SK-N-SH treated with all-trans-retinoic acid at 6 μM for 48 hours (cell line): ENCODE results near the gene PPFIA3.

Experiments used
- ATAC-seq: fragments of 200-7000 bp; cut with Tn5 transposase; 3 replicates; pipeline ENCODE4 v1.9.1; 2020; ENCODE audit warnings: mild to moderate bottlenecking, moderate library complexity
- BACH2 ChIP-seq: fragments of 250-450 bp; sonication (Bioruptor Pico); IDR thresholded peaks from 2 replicates; pipeline ENCODE4 v1.9.0; 2021; ENCODE audit warnings: mild to moderate bottlenecking, borderline replicate concordance
- CSDC2 ChIP-seq: fragments of 250-450 bp; sonication (Bioruptor Pico); IDR thresholded peaks from 2 replicates; pipeline ENCODE4 v1.5.0; 2020; ENCODE audit warnings: mild to moderate bottlenecking, moderate library complexity
- ESRRG ChIP-seq: fragments of 250-450 bp; sonication (Bioruptor Pico); IDR thresholded peaks from 2 replicates; pipeline ENCODE4 v1.6.1; 2021; ENCODE audit warnings: mild to moderate bottlenecking
- GLIS3 ChIP-seq: fragments of 250-450 bp; sonication (Bioruptor Pico); IDR thresholded peaks from 2 replicates; pipeline ENCODE4 v1.5.0; 2020; ENCODE audit warnings: mild to moderate bottlenecking, moderate library complexity
- ISL1 ChIP-seq: fragments of 250-450 bp; sonication (Bioruptor Pico); IDR thresholded peaks from 2 replicates; pipeline ENCODE4 v2.1.2; 2022; ENCODE audit warnings: mild to moderate bottlenecking, moderate library complexity
- OSR1 ChIP-seq: fragments of 250-450 bp; sonication (Bioruptor Pico); IDR thresholded peaks from 2 replicates; pipeline ENCODE4 v1.8.0; 2022; ENCODE audit warnings: moderate library complexity, mild to moderate bottlenecking, inconsistent platforms
- PATZ1 ChIP-seq: fragments of 250-450 bp; sonication (Bioruptor Pico); IDR thresholded peaks from 2 replicates; pipeline ENCODE4 v1.8.0; 2020; ENCODE audit warnings: mild to moderate bottlenecking, moderate library complexity, borderline replicate concordance
- PPARA ChIP-seq: fragments of 250-450 bp; sonication (Bioruptor Pico); IDR thresholded peaks from 2 replicates; pipeline ENCODE4 v1.5.0; 2020; ENCODE audit warnings: mild to moderate bottlenecking, borderline replicate concordance
- SNAI2 ChIP-seq: fragments of 250-450 bp; sonication (Bioruptor Pico); IDR thresholded peaks from 2 replicates; pipeline ENCODE4 v1.5.0; 2020; ENCODE audit warnings: mild to moderate bottlenecking, moderate library complexity
- TOX ChIP-seq: fragments of 250-450 bp; sonication (Bioruptor Pico); IDR thresholded peaks from 2 replicates; pipeline ENCODE4 v1.8.0; 2021; ENCODE audit warnings: mild to moderate bottlenecking, moderate library complexity, borderline replicate concordance
- TSHZ2 ChIP-seq: fragments of 250-450 bp; sonication (Bioruptor Pico); IDR thresholded peaks from 2 replicates; pipeline ENCODE4 v1.5.0; 2020; ENCODE audit warnings: mild to moderate bottlenecking, moderate library complexity
- ZC3H10 ChIP-seq: fragments of 250-450 bp; sonication (Bioruptor Pico); IDR thresholded peaks from 2 replicates; pipeline ENCODE4 v1.5.1; 2021; ENCODE audit warnings: mild to moderate bottlenecking, moderate library complexity
- ZFP30 ChIP-seq: fragments of 450-650 bp; formaldehyde crosslinking; IDR thresholded peaks from 2 replicates; pipeline ENCODE4 v1.5.0; 2022; ENCODE audit warnings: mild to moderate bottlenecking, moderate library complexity
- ZNF8 ChIP-seq: fragments of 450-650 bp; formaldehyde crosslinking; IDR thresholded peaks from 2 replicates; pipeline ENCODE4 v1.5.0; 2020; ENCODE audit warnings: mild to moderate bottlenecking, moderate library complexity
- TF ChIP-seq, protein P1 (sequence below): fragments of 250-450 bp; sonication (Bioruptor Pico); IDR thresholded peaks from 2 replicates; pipeline ENCODE4 v1.8.0; 2021; ENCODE audit warnings: low read depth, mild to moderate bottlenecking, moderate library complexity, borderline replicate concordance
- TF ChIP-seq, protein P2 (sequence below): fragments of 250-450 bp; sonication (Bioruptor Pico); IDR thresholded peaks from 2 replicates; pipeline ENCODE4 v1.5.1; 2020; ENCODE audit warnings: low read depth, mild to moderate bottlenecking, moderate library complexity

Gene PPFIA3

GRCh38 chr19:49091391-49092038 is 27.8 kb upstream of the PPFIA3 start:
- TF ChIP-seq, protein P1, sequence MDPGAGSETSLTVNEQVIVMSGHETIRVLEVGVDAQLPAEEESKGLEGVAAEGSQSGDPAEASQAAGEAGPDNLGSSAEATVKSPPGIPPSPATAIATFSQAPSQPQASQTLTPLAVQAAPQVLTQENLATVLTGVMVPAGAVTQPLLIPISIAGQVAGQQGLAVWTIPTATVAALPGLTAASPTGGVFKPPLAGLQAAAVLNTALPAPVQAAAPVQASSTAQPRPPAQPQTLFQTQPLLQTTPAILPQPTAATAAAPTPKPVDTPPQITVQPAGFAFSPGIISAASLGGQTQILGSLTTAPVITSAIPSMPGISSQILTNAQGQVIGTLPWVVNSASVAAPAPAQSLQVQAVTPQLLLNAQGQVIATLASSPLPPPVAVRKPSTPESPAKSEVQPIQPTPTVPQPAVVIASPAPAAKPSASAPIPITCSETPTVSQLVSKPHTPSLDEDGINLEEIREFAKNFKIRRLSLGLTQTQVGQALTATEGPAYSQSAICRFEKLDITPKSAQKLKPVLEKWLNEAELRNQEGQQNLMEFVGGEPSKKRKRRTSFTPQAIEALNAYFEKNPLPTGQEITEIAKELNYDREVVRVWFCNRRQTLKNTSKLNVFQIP, result no peak
- TF ChIP-seq GLIS3 (CRISPR knock-in tag), result no peak
- no peak for ATAC-seq

- ATAC-seq, result no peak
- TF ChIP-seq OSR1, result no peak
Measured at GRCh38 chr19:49092686-49093085, 26.7 kb upstream of the PPFIA3 start.

- no peak for TF ChIP-seq TSHZ2 (CRISPR knock-in tag)
- TF ChIP-seq ZC3H10 (CRISPR knock-in tag), result no peak
- TF ChIP-seq CSDC2, result no peak
- TF ChIP-seq, protein P2, sequence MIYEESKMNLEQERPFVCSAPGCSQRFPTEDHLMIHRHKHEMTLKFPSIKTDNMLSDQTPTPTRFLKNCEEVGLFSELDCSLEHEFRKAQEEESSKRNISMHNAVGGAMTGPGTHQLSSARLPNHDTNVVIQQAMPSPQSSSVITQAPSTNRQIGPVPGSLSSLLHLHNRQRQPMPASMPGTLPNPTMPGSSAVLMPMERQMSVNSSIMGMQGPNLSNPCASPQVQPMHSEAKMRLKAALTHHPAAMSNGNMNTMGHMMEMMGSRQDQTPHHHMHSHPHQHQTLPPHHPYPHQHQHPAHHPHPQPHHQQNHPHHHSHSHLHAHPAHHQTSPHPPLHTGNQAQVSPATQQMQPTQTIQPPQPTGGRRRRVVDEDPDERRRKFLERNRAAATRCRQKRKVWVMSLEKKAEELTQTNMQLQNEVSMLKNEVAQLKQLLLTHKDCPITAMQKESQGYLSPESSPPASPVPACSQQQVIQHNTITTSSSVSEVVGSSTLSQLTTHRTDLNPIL (CRISPR knock-in tag), result no peak
- TF ChIP-seq ISL1 (CRISPR knock-in tag), result no peak
- TF ChIP-seq GLIS3 (CRISPR knock-in tag), result no peak
- no peak for TF ChIP-seq ZFP30 (CRISPR knock-in tag)
- no peak for TF ChIP-seq BACH2 (CRISPR knock-in tag)
- no peak for TF ChIP-seq ESRRG (CRISPR knock-in tag)
- no peak for TF ChIP-seq SNAI2 (CRISPR knock-in tag)
- no peak for TF ChIP-seq ZNF8 (CRISPR knock-in tag)
- no peak for TF ChIP-seq PATZ1 (CRISPR knock-in tag)
- no peak for TF ChIP-seq TOX (CRISPR knock-in tag)
- no peak for ATAC-seq
Measured at GRCh38 chr19:49094505-49095482, 24.6 kb upstream of the PPFIA3 start.

DNA sequence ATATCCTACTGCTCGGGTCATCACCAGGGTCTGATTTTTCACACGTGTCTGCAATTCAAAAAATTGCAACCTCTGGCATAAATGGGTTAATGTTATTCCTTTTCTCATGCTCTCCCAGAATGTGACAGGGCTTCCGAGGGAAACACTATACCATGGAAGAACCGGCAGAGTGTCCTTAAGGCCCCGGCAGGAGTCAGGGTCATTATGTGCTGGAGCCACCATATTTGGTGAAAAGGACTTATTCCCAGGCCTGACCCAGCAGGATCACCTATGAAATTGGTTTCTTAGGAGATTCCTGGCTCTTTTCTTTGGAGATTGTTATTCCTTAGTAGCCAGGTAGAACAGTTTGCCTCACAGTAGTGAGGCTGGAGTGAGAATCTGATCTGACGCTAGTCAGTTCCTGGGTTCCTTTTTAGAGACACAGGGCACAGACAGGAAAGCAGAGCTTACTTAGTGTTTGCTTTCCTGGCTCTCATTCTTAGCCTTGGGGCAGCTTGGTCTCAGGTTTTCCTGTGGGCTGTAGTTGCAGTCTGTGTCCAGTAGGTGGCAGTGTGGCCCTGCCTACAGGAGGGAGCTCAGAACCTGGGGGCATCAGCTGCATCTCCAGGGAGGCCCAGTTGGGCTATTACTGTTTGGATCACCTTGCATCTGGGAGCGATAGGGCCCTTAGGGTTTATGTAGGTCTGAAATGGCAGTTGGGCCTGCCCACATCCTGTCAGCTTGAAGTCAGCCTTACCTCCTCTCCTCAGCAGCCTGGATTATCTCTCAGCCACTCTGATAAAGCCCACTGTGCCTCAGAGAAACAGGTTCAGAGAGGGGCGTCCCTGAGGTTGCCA is 21.7 kb upstream of the PPFIA3 start:
- no peak for TF ChIP-seq OSR1
- no peak for TF ChIP-seq SNAI2 (CRISPR knock-in tag)
- TF ChIP-seq PPARA (CRISPR knock-in tag), result no peak
- no peak for TF ChIP-seq PATZ1 (CRISPR knock-in tag)
- TF ChIP-seq BACH2 (CRISPR knock-in tag), result no peak
- peak; percentile 86 for ATAC-seq
